H9 (cell line): ENCODE measurements around the gene RPP40. TPM values are rescaled to one million over a fixed set of nuclear protein-coding genes. Genes with fewer than 3 reads are reported as not detected.

Source experiments
- DNase-seq: peaks from one replicate; pipeline ENCODE4 v3.0.0-alpha.2; 2017
- H2AFZ ChIP-seq: one replicate; pipeline ENCODE4 v1.6.1; 2013; ENCODE audit warnings: mild to moderate bottlenecking, low read length, control low read depth, moderate library complexity
- H2AK5ac ChIP-seq: 2 replicates; pipeline ENCODE4 v1.6.1; 2013; ENCODE audit warnings: low read length, control low read depth, mixed read lengths; ENCODE audit not compliant: insufficient read length
- H2BK120ac ChIP-seq: one replicate; pipeline ENCODE4 v1.6.1; 2013; ENCODE audit warnings: low read depth, mild to moderate bottlenecking, low read length, control low read depth, inconsistent platforms; ENCODE audit not compliant: poor library complexity, severe bottlenecking
- H2BK12ac ChIP-seq: 2 replicates; pipeline ENCODE4 v1.6.1; 2013; ENCODE audit warnings: low read length, control low read depth, mixed read lengths, low read depth; ENCODE audit not compliant: insufficient read length
- H2BK15ac ChIP-seq: 2 replicates; pipeline ENCODE4 v1.6.1; 2013; ENCODE audit warnings: low read depth, low read length, control low read depth
- H2BK20ac ChIP-seq: one replicate; pipeline ENCODE4 v1.6.1; 2013; ENCODE audit warnings: low read depth, mild to moderate bottlenecking, low read length, control low read depth, inconsistent platforms; ENCODE audit not compliant: poor library complexity, severe bottlenecking
- H2BK5ac ChIP-seq: 2 replicates; pipeline ENCODE4 v1.6.1; 2013; ENCODE audit warnings: low read length, control low read depth, mixed read lengths; ENCODE audit not compliant: insufficient read length
- H3K14ac ChIP-seq: 2 replicates; pipeline ENCODE4 v1.6.1; 2013; ENCODE audit warnings: low read length, control low read depth; ENCODE audit not compliant: insufficient read depth
- H3K18ac ChIP-seq: 2 replicates; pipeline ENCODE4 v1.6.1; 2013; ENCODE audit warnings: low read depth, mild to moderate bottlenecking, mixed read lengths, low read length, control low read depth; ENCODE audit not compliant: insufficient read length
- H3K23ac ChIP-seq: 2 replicates; pipeline ENCODE4 v1.6.1; 2013; ENCODE audit warnings: low read length, control low read depth, mixed read lengths, low read depth; ENCODE audit not compliant: insufficient read length
- H3K23me2 ChIP-seq: 2 replicates; pipeline ENCODE4 v1.6.1; 2013; ENCODE audit warnings: low read depth, mild to moderate bottlenecking, mixed read lengths, low read length, control low read depth; ENCODE audit not compliant: insufficient read length, poor library complexity, severe bottlenecking
- H3K27ac ChIP-seq: 2 replicates; pipeline ENCODE4 v1.5.1; 2013; ENCODE audit warnings: low read length, control low read depth, mixed read lengths, low read depth; ENCODE audit not compliant: insufficient read length
- H3K27me3 ChIP-seq: 2 replicates; pipeline ENCODE4 v1.6.1; 2013; ENCODE audit warnings: low read length, control low read depth, inconsistent platforms; ENCODE audit not compliant: insufficient read depth
- H3K4ac ChIP-seq: 2 replicates; pipeline ENCODE4 v1.6.1; 2013; ENCODE audit warnings: low read depth, mild to moderate bottlenecking, control low read depth, inconsistent platforms, low read length, moderate library complexity
- H3K4me1 ChIP-seq: 2 replicates; pipeline ENCODE4 v1.6.1; 2013; ENCODE audit warnings: low read length, control low read depth, inconsistent platforms; ENCODE audit not compliant: insufficient read depth
- H3K4me2 ChIP-seq: 2 replicates; pipeline ENCODE4 v1.6.1; 2013; ENCODE audit warnings: low read length, control low read depth, mixed read lengths; ENCODE audit not compliant: insufficient read length, insufficient read depth
- H3K56ac ChIP-seq: 2 replicates; pipeline ENCODE4 v1.6.1; 2013; ENCODE audit warnings: low read depth, mild to moderate bottlenecking, mixed read lengths, low read length, control low read depth; ENCODE audit not compliant: insufficient read length
- H3K79me1 ChIP-seq: 2 replicates; pipeline ENCODE4 v1.6.1; 2013; ENCODE audit warnings: low read depth, mild to moderate bottlenecking, moderate library complexity, low read length, control low read depth, inconsistent platforms; ENCODE audit not compliant: insufficient read depth, poor library complexity, severe bottlenecking
- H3K79me2 ChIP-seq: 2 replicates; pipeline ENCODE4 v1.6.1; 2013; ENCODE audit warnings: low read length, control low read depth, inconsistent platforms; ENCODE audit not compliant: insufficient read depth
- H3K9ac ChIP-seq: 2 replicates; pipeline ENCODE4 v1.6.1; 2013; ENCODE audit warnings: low read length, control low read depth, mixed read lengths; ENCODE audit not compliant: insufficient read length; ENCODE audit errors: extremely low read depth
- H3K9me3 ChIP-seq: one replicate; pipeline ENCODE4 v1.6.1; 2013; ENCODE audit warnings: low read depth, low read length, inconsistent platforms; ENCODE audit not compliant: control insufficient read depth
- H3T11ph ChIP-seq: one replicate; pipeline ENCODE4 v1.6.1; 2013; ENCODE audit warnings: mild to moderate bottlenecking, low read length, control low read depth, inconsistent platforms
- H4K20me1 ChIP-seq: one replicate; pipeline ENCODE4 v1.6.1; 2013; ENCODE audit not compliant: control insufficient read depth, insufficient read length, insufficient read depth
- H4K5ac ChIP-seq: 2 replicates; pipeline ENCODE4 v1.6.1; 2013; ENCODE audit warnings: low read depth, mild to moderate bottlenecking, mixed read lengths, low read length, control low read depth; ENCODE audit not compliant: insufficient read length
- H4K8ac ChIP-seq: replicated peaks from 2 replicates; pipeline ENCODE4 v1.6.1; 2013; ENCODE audit warnings: low read length, control low read depth, mixed read lengths, low read depth; ENCODE audit not compliant: insufficient read length
- H4K91ac ChIP-seq: 2 replicates; pipeline ENCODE4 v1.6.1; 2013; ENCODE audit warnings: low read depth, mild to moderate bottlenecking, moderate library complexity, mixed read lengths, low read length, control low read depth; ENCODE audit not compliant: insufficient read length
- H3K27ac Mint-ChIP-seq, 3 experiments: 2 replicates in 2 of 3; 3 replicates in 1 of 3; pipeline ENCODE4 v1.8.0; 2020 to 2021; ENCODE audit warnings: mixed read lengths in 3 of 3, mild to moderate bottlenecking in 1 of 3, moderate library complexity in 1 of 3
- H3K27me3 Mint-ChIP-seq: 2 replicates; pipeline ENCODE4 v1.8.0; 2021; ENCODE audit warnings: low read depth, mild to moderate bottlenecking, moderate library complexity, mixed read lengths
- H3K36me3 Mint-ChIP-seq, 3 experiments: 2 replicates in 2 of 3; 3 replicates in 1 of 3; pipeline ENCODE4 v1.8.0; 2020 to 2021; ENCODE audit warnings: low read depth in 3 of 3, mixed read lengths in 3 of 3; ENCODE audit not compliant: insufficient read depth in 1 of 3
- H3K4me1 Mint-ChIP-seq, 2 experiments: 2 replicates each; pipeline ENCODE4 v1.8.0; 2020; ENCODE audit warnings: mixed read lengths in 2 of 2
- H3K4me3 Mint-ChIP-seq, 2 experiments: 2 replicates in 1 of 2; 3 replicates in 1 of 2; pipeline ENCODE4 v1.8.0; 2020 to 2021; ENCODE audit warnings: mild to moderate bottlenecking in 2 of 2, mixed read lengths in 2 of 2, moderate library complexity in 1 of 2
- H3K9me3 Mint-ChIP-seq, 2 experiments: 2 replicates in 1 of 2; 3 replicates in 1 of 2; pipeline ENCODE4 v1.8.0; 2020; ENCODE audit warnings: mild to moderate bottlenecking in 2 of 2, mixed read lengths in 2 of 2, moderate library complexity in 1 of 2
- CTCF ChIP-seq: fragments of 200-600 bp; sonication (generic); conservative IDR thresholded peaks from 3 replicates; pipeline ENCODE4 v1.8.0; 2021; ENCODE audit warnings: antibody characterized with exemption, mild to moderate bottlenecking
- WGBS: extraction: QIAGEN DNeasy Blood & Tissue Kit; methylation state at CpG from one replicate; pipeline ENCODE4 v1.1.7; 2013; ENCODE audit warnings: missing lambda C conversion rate, low lambda C conversion rate, mixed read lengths; ENCODE audit not compliant: insufficient read length; ENCODE audit errors: extremely low coverage; 5-methylcytosine and 5-hydroxymethylcytosine counted together
- total RNA-seq: library from RNA; stranded (reverse); gene quantifications from 2 replicates; pipeline ENCODE4 v1.2.1, GENCODE V29; 2021

RPP40 gene
- total RNA-seq, 1 experiment from 2014 or later: 17.8 TPM

GRCh38 chr6:4953440-4953839 lies 50.4 kb downstream of the RPP40 start:
- Mint-ChIP-seq H3K9me3 (no peaks in the 10 kb centered on the region), H3K27me3 (no peaks in the 10 kb centered on the region), H3K4me1 (peaks cover 29 to 33% of the 10 kb centered on the region in 2 experiments), H3K36me3 (peaks cover 31 to 69% (median 65%) of the 10 kb centered on the region in 3 experiments), H3K4me3 (no peak overlapping the region), H3K27ac (peak overlapping the region in 1 of 3 experiments; percentile 87; a peak in 1 of 7 replicates)
- H2BK20ac ChIP-seq: no peak overlapping the region
- H3K27ac ChIP-seq: no peak overlapping the region
- no peak overlapping the region for H2BK5ac ChIP-seq
- no peaks in the 10 kb centered on the region for H3K79me1 ChIP-seq
- H3K9ac ChIP-seq: no peak overlapping the region
- no CpG with 5 or more reads among the region's 12 CpGs for WGBS
- H2AK5ac ChIP-seq: no peak overlapping the region
- H3T11ph ChIP-seq: no peak overlapping the region
- no peaks in the 10 kb centered on the region for H3K27me3 ChIP-seq
- no peaks in the 10 kb centered on the region for H3K23me2 ChIP-seq
- no peak overlapping the region for H3K4me2 ChIP-seq
- no peak overlapping the region for H4K5ac ChIP-seq
- H3K4ac ChIP-seq: no peak overlapping the region
- no peak overlapping the region for H2AFZ ChIP-seq
- H3K4me1 ChIP-seq: peaks cover 4% of the 10 kb centered on the region; the same call in 1 of the 2 replicates
- no peak overlapping the region for H3K18ac ChIP-seq
- H3K23ac ChIP-seq: no peak overlapping the region
- peaks cover 2% of the 10 kb centered on the region for H4K20me1 ChIP-seq
- H3K79me2 ChIP-seq: no peaks in the 10 kb centered on the region
- H3K56ac ChIP-seq: no peak overlapping the region
- no peak for TF ChIP-seq CTCF
- no peak overlapping the region for H2BK15ac ChIP-seq
- DNase-seq: no peak
- H3K14ac ChIP-seq: no peak overlapping the region
- H4K91ac ChIP-seq: no peak overlapping the region
- H2BK120ac ChIP-seq: no peak overlapping the region
- H4K8ac ChIP-seq: no peak overlapping the region
- H2BK12ac ChIP-seq: no peak overlapping the region
- no peaks in the 10 kb centered on the region for H3K9me3 ChIP-seq
